A549 (cell line): ENCODE measurements around the gene MEAF6.

Experiments
- CHD2 ChIP-seq: fragments of 150-350 bp; IDR thresholded peaks from 2 replicates; pipeline ENCODE4 v1.6.1; 2014; ENCODE audit warnings: low read length; ENCODE audit not compliant: partially characterized antibody
- CTCF ChIP-seq: fragments of >200 bp; sonication (Bioruptor Twin); formaldehyde crosslinking; IDR thresholded peaks from 3 replicates; pipeline ENCODE4 v1.5.1; 2016
- EHMT2 ChIP-seq: fragments of 200-600 bp; sonication (generic); IDR thresholded peaks from 2 replicates; pipeline ENCODE4 v1.6.1; 2016; ENCODE audit warnings: antibody characterized with exemption, low read depth, mild to moderate bottlenecking, moderate library complexity
- FOSL2 ChIP-seq, 2 experiments: fragments of 450-650 bp in 1 of 2; fragments of >200 bp in 1 of 2; sonication (Bioruptor Twin) in 1 of 2; formaldehyde crosslinking; IDR thresholded peaks; 2 replicates each; pipeline versions ENCODE4 v1.5.0 to v1.6.1; 2016 to 2020; ENCODE audit warnings: mild to moderate bottlenecking in 1 of 2, moderate library complexity in 1 of 2
- MAX ChIP-seq: IDR thresholded peaks from 2 replicates; pipeline ENCODE4 v1.6.1; 2012
- MAZ ChIP-seq: fragments of 150-350 bp; IDR thresholded peaks from 2 replicates; pipeline ENCODE4 v1.6.1; 2014; ENCODE audit warnings: antibody characterized with exemption, low read depth, low read length, borderline replicate concordance
- PBX3 ChIP-seq: IDR thresholded peaks from 2 replicates; pipeline ENCODE4 v1.6.1; 2012
- POLR2A ChIP-seq: IDR thresholded peaks from 2 replicates; pipeline ENCODE4 v1.6.1; 2012; ENCODE audit warnings: mild to moderate bottlenecking, low read length
- POLR2AphosphoS2 ChIP-seq: conservative IDR thresholded peaks from 2 replicates; pipeline ENCODE4 v1.6.1; 2012; ENCODE audit warnings: low read length, improper control_type of control experiment, inconsistent platforms
- RAD21 ChIP-seq, 2 experiments: fragments of >200 bp in 1 of 2; sonication (Bioruptor Twin) in 1 of 2; formaldehyde crosslinking in 1 of 2; IDR thresholded peaks in 1 of 2; conservative IDR thresholded peaks in 1 of 2; 2 replicates in 1 of 2; 3 replicates in 1 of 2; pipeline ENCODE4 v1.6.1; 2012 to 2018; ENCODE audit warnings: inconsistent platforms in 1 of 2
- SMC3 ChIP-seq: fragments of >200 bp; sonication (Bioruptor Twin); formaldehyde crosslinking; IDR thresholded peaks from 3 replicates; pipeline ENCODE4 v1.6.1; 2018; ENCODE audit warnings: inconsistent platforms
- ZFP36 ChIP-seq: fragments of 450-650 bp; IDR thresholded peaks from 2 replicates; pipeline ENCODE4 v1.6.1; 2014; ENCODE audit warnings: borderline replicate concordance; ENCODE audit not compliant: partially characterized antibody
- ZNF302 ChIP-seq: fragments of 250-450 bp; sonication (Bioruptor Pico); IDR thresholded peaks from 2 replicates; pipeline ENCODE4 v1.9.0; 2021; ENCODE audit warnings: inconsistent platforms, mild to moderate bottlenecking, moderate library complexity

GRCh38 chr1:37456614-37457013 is 58.0 kb downstream of the MEAF6 start:
- TF ChIP-seq CHD2 (no peak), RAD21 (conservative IDR thresholded peaks at IDR 0.05 in 1 of 2, IDR thresholded peaks at IDR 0.05 in 1 of 2) (no peak), CTCF (no peak), MAZ (no peak), POLR2AphosphoS2 (no peak), SMC3 (no peak), ZNF302 (CRISPR knock-in tag) (no peak), ZFP36 (no peak), MAX (no peak), EHMT2 (no peak), POLR2A (no peak), PBX3 (no peak), FOSL2 (IDR thresholded peaks at IDR 0.05) (no peak), FOSL2 (CRISPR knock-in tag; IDR thresholded peaks at IDR 0.05) (no peak)
